Caki2 (cell line): ENCODE measurements around the gene ATAD3B. TPM values are rescaled to one million over a fixed set of nuclear protein-coding genes. Genes with fewer than 3 reads are reported as not detected.
A peak's percentile ranks its signal among the peaks of the same experiment; 100 is the strongest.

Experiments
- DNase-seq: peaks from one replicate; pipeline ENCODE4 v3.0.0-alpha.2; 2015; ENCODE audit warnings: low read depth
- in situ Hi-C: cut with HindIII; loops from 2 replicates; pipeline ENCODE4 v1.10.0; 2016; ENCODE audit warnings: low sequenced_read_pairs, low pct_unique_long_range_greater_than_20kb, mixed read lengths
- total RNA-seq: library from RNA; depleted of rRNA; stranded (reverse); fragments of >200 nt; shearing (Covaris generic); gene quantifications from 2 replicates; pipeline ENCODE4 v1.2.3, GENCODE V29; 2014; ENCODE audit warnings: low replicate concordance

ATAD3B gene
- total RNA-seq, 1 experiment from 2014 or later, result 22.3 TPM

DNA sequence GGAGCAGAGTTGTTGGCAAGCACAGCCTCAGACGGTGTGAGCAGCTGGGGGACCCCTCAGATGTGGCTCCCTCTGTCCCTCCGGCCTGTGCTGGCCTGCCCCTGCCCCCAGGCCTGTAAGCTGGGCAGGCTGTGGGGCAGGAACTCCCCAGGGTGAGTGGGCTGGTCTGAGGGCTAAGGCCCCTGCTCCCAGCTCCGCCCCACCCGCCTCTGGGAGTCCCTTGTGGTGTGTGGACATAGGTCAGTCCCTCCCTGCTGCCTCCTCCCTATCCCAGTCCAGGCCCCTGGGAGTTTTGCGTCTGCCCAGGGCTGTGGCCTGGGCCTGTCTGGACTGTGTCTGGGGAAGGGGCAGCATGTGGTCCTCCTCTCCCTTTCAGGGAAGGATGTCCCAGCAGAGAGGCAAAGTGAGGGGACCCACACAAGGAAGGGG is 39.7 kb upstream of the ATAD3B start:
- in situ Hi-C loops, result no loop called here
- DNase-seq, result no peak

DNA sequence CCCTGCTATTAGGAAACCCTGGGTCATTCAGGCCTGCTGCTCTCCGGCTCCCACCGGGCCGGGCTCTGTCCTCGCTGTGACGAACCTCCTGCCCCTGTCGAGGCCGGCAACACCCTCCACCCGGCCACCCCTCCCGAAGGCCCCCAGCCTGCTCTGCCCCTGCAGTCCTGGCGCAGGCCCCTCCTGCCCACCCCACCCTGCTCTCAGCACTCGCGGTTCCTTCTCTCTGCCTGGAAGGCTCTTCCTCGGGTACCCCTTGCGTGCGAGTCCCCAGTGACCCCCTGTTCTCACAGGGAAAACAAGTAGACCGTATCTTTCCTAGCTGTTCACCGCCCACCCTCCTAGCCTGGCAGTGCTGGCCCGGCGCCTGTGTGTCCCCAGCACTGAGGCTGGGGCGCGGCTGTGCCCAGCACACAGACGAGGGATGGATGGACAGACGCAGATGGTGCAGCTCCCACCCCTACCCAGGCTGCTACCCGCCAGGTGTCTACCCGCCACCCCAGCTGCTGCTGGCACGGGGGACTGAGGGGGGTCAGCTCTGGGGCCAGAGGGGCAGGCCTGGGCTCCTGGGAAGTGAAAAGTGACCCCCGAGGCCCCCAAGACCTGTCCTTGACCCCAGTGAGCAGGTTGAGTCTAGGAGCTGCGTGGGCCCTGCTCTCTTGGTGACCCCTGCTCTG is 39.2 kb upstream of the ATAD3B start:
- in situ Hi-C loops, result no loop called here
- no peak for DNase-seq

DNA sequence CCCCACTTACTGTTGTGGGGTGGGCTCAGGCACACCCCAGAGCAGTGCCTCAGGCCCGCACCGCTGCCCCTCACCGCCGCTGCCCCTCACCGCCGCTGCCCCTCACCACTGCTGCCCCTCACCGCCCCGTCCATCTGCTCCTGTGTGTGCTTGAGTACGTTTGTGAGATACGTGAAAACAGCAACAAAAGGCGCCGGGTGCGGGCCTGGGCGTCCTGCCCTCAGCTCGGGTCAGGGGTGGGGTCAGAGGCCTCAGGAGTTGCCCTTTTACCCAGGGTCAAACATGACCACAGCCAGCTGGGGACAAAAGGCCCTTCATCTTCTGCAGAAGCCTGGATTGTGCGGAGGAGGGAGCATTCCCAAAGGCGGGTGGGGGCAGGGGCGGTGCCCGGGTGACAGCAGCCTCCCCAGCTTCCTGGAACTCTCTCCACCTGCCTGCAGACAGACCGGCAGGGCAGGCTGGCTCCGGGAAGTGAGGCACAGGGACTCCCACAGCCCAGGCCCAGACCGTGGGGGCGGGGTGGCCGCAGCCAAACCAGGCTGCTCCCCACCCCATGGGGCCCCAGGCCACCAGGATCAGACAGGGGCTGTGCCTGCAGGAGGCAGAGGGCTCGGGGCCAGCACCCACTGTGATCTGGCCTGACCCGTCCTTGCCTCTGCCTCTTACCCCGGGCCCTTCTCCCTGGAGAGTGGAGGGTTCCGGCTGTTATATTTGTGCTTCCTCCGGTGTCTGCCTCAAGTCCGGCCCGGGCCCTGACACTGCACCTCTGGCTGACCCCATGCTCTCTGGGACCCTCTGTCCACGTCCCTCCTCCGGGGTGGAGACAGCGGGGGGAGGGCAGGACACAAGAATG is 38.4 kb upstream of the ATAD3B start:
- in situ Hi-C loops, result no loop called here
- DNase-seq, result no peak

DNA sequence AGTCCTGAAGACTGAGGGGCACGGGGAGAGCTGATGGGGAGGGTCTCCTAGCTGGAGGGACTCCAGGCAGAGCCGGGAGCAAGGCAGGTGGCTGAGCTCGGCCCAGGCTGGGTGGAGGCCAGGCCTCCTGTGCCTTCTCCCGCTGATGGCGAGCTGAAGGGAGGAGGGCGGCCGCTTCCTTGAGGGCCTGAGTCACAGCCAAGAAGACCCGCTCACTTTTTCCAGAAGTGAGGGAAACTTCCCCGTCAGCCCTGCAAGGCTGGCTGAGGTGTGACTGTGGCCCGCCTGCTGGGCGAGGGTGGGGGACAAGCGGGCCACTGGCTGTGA is 37.8 kb upstream of the ATAD3B start:
- in situ Hi-C loops, result no loop called here
- DNase-seq, result no peak

DNA sequence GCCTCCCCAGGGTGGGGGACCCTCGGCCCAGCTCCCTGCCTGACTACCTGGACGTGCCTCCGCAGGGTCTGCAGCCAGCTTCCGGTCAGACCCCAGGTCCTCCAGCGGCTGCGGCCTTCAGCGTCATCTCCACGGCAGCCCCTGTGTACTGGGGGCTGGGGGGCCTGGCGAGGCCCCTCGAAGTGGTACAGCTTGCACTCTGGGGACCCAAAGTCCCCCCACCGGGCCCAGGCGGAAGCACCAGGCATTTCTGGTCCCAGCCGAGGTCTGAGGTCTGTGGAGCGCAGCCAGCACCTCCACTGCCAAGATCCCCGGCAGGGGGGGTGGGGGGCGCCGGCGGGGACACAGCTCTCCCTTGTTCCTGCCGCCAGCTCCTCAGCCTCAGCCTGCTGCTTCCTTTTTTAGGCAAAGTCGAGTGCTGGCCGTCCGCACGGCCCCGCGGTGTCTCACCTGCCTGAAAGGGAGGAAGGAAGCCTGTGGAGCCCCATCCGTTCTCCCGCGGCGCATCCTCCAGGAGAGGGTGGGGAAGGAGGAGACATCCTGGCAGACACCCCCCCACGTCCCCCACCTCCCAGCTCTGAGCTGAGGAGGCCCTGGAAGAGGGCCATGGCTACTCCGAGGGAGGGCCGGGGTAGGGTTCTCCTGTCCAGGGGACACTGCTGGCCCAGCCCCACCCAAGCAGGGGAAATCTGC is 37.3 kb upstream of the ATAD3B start:
- in situ Hi-C loops, result no loop called here
- DNase-seq, result no peak

DNA sequence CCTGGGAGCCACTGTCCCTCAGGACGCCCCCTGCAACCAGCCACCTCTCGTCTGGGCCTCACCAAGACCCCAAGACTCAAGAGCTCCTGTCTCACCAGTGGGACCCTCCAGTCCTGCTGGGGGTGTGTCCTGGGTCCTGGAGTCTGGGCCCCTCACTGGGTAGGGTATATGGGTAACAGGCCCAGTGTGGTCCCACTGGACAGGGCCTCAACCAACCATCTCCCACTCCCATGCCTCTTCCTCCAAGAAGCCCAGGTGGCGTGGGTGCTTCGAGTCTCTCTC is 36.8 kb upstream of the ATAD3B start:
- no peak for DNase-seq
- in situ Hi-C loops, result no loop called here

DNA sequence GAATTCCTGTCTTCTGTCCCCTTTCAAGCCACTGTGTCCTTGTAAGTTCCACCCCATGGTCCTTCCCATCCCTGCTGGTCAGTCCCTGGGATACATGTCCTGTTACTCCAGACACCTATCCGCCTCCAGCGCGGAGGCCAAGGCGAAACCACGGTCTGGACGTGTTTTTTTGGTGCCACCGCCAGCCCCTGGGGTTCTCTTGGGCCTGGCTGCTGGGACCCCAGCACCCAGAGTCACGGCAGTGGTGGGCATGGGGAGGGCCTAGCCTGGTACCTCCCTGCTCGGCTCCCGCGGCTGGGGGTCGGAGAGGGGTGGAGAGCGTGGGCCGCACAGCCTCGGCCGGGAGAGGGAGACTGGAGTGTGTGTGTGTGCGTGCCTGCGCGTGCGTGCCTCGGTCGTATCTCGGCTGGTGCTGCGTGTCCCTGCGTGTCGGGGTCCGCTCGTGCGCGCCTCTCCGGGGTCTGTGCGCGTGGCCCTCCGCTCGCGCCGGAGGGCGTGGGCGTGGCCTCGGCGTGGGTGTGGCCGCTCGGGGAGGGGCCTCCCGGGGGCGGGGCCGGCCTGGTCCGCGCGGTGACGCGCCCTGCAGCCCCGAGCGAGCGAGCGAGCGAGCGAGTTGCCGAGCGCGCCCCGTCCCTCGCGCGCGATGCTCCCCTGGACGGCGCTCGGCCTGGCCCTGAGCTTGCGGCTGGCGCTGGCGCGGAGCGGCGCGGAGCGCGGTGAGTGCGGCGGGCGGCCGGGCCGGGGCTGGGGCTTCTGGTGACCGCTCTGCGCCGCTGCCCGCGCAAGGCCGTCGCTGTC is 36.3 kb upstream of the ATAD3B start, which contains the start of gene VWA1:
TSS of gene VWA1 (plus strand) at position 585 of the 798 bp plus-strand sequence. CDS start at position 644, 59 bp downstream.
- peak; percentile 56 for DNase-seq
- in situ Hi-C loops, result no loop called here

DNA sequence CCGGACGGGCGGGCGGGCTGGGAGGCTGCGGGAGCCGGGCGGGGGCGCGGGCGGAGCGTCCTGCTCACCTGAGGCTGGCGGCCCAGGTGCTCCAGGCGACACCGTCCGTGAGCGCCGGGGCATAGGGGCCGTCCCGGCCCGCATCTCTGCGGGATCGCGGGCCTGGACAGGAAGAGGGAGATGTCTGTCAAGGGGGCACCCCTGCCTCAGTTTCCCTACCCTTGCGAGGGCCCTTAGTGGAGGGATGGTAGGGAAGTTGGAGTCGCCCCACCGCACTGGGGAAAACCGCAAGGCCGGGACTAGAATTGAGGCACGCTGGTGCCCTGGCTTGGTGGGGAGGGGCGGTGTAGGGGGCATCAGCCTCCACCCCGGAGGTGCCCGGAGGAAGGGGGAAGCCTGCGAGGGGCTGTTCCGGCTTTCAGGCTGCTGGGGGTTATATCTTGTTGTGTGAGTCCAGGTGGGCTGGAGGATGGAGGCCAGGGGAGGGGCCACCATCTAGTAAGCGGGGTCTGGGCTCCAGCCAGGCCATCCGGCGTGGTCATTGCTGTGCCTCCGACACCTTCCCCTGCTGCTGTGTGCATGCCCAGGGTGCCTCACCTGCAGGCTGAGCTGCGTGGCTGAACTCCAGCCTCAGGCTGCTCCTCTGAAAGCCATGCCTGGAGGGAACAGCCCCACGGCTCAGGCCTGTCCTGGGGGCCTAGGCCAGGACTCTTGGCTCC is 35.5 kb upstream of the ATAD3B start:
- no peak for DNase-seq
- in situ Hi-C loops, result no loop called here

DNA sequence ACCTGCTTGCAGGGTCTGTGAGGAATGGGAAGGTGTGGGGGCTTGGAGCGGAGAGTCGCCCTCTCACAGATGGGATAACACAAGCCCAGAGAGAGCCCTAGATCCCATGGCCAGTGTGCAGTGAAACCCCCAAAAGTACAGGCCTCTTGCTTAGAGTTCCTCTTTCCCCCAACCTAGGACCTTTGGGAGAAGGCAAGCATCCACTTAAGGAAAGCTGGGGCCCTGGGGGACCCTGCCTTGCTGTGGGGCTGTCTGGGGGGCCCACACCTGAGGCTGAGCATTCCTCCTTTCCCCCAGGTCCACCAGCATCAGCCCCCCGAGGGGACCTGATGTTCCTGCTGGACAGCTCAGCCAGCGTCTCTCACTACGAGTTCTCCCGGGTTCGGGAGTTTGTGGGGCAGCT is 34.9 kb upstream of the ATAD3B start:
- in situ Hi-C loops, result no loop called here

DNA sequence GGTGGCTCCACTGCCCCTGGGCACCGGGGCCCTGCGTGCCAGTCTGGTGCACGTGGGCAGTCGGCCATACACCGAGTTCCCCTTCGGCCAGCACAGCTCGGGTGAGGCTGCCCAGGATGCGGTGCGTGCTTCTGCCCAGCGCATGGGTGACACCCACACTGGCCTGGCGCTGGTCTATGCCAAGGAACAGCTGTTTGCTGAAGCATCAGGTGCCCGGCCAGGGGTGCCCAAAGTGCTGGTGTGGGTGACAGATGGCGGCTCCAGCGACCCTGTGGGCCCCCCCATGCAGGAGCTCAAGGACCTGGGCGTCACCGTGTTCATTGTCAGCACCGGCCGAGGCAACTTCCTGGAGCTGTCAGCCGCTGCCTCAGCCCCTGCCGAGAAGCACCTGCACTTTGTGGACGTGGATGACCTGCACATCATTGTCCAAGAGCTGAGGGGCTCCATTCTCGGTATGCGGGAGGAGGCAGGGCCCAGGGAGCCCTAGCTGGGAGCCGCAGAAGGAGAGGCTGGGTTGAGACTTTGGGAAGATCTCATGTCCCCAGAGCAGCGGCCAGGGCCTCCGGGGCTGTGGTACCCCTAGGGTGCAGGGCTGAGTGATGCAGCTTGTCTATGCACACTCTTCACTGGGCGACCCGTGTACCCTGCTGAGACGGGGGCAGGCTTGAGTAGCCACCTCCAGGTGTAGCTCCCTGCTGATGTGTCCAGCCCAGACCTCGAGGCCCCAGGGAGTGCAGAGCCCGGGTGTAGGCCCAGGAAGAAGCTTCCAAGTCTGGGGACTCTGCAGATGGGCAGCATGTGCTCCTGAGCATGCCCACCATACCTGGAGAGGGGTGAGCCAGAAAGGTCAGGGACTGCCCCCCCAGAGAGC is 34.3 kb upstream of the ATAD3B start:
- DNase-seq, result no peak
- in situ Hi-C loops, result no loop called here

More for the DNA sequence above, 34.9 kb upstream of the ATAD3B start:
- no peak for DNase-seq

DNA sequence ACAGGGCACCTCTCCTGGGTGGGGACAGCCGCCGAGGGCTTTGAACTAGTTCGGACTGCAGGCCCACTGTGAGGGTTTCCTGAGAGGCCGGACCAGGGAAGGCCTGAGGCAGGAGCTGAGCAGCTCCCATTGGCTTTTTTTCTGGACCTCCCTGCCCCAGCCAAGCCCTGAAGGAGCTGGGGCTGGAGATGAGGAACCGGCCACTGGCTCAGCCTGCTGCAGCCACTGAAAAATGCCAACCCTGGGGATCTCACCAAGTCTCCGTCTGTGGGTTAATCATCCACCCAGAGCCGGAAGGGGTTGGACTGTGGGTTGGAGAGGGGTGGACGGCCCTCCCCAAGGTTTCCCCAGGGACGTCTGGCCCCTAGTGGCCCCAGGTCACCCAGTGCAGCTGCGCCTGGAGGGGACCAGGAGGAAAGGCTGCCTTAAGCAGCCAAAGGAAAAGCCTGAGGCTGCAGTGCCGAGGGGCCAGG is 33.6 kb upstream of the ATAD3B start:
- in situ Hi-C loops, result no loop called here
- DNase-seq, result peak; percentile 77

DNA sequence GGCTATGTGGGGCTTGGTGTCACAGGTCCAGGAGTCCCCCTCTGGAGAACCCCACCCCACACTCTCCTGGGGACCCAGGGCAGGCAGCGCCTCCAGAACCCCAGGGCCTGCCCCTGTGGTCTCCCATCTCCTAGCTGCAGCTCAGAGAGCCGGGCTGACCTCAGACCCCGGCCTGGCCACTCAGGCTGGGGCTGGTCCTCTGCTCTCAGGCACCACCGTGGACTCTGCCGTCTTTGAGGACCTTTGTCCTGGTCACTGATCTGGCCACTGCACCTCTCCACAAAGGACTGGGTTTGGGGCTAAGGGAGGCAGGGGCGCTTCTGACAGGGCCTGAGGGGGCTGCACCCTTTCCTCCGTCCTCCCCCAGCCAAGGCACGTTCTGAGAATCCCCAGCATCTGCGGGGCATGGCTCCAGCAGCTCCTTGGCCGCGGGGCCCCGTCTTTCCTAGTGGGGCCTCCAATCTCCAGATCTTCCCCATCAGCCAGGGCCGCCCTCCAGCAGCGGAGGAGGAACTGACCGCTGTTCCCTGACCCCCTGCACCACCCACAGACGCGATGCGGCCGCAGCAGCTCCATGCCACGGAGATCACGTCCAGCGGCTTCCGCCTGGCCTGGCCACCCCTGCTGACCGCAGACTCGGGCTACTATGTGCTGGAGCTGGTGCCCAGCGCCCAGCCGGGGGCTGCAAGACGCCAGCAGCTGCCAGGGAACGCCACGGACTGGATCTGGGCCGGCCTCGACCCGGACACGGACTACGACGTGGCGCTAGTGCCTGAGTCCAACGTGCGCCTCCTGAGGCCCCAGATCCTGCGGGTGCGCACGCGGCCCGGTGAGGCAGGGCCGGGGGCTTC is 32.8 kb upstream of the ATAD3B start:
- in situ Hi-C loops, result no loop called here
- no peak for DNase-seq

DNA sequence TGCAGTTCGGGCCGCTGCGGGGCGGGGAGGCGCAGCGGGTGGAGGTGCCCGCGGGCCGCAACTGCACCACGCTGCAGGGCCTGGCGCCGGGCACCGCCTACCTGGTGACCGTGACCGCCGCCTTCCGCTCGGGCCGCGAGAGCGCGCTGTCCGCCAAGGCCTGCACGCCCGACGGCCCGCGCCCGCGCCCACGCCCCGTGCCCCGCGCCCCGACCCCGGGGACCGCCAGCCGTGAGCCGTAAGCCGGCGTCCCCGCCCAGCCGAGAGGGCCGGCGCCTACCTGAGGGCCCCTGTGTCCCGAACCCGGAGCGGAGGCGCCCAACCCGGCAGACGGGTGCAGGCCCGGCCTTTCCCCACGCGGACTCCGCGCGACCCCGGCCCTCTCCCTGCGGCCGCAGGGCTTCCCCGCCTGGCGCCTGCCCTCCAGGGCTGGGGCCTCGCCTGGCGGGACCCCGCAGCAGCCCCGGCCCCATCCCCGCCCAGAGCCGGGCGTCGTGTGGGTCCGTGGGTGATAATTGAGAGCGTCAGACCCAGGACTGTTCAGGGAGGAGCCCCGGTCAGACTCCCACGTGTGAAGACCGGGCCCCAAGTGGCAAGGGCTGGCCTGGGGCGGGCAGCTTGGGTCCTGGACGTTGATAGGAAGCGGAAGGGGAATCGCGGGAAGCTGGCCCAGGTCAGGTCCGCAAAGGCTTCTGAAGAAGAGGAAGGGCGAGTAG is 31.9 kb upstream of the ATAD3B start:
- DNase-seq, result no peak
- in situ Hi-C loops, result no loop called here

DNA sequence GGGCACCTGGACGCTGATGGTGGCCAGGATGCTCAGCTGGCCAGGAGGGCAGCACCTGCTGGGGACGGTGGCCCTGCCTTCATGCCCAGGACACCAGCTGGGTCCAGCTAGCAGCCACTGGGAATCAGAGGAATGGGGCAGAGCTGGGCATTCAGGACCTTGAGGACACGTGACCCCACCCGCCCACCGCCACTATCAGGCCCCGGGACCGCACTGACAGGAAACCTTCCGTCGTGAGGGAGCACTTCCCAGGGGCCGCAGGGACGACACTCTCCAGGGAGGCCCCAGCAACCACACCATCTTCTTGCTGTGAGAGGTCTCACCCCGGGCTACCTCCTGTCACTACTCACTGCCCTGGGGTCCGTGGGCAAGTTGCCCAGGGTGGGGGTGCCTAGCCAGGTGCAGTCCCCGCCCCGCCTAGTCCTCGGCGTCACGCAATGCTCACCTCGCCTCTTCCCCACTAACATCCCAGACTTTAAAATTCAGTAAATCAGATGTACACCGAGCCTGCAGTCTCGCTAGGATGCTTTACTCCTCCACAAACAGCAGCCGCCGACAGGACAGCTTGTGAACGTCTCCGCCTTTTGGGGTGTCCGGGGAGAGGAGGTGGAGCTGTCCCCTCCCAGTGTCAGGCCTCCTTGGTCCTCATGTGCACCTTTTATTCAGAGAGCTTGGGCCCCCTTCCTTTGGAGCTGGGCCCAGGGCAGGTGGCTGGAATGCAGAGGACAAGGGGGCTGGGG is 31.1 kb upstream of the ATAD3B start:
- in situ Hi-C loops, result no loop called here
- no peak for DNase-seq
